Measurements from ENCODE around the gene RTKN. TPM values are rescaled to one million over a fixed set of nuclear protein-coding genes. Genes with fewer than 3 reads are reported as not detected.

The RTKN gene
- total RNA-seq, 1 donor from 2014 or later = 24.6 TPM

- no peaks in the 10 kb centered on the region for H3K9me3 ChIP-seq
- intact Hi-C loops (cut with DNase I) = no loop called here
- peak overlapping the region; percentile 79 to 88 for H3K4me3 ChIP-seq
- H3K4me1 ChIP-seq = peaks cover 43% of the 10 kb centered on the region
- H3K27ac ChIP-seq = peak overlapping the region; percentile 66
- no peaks in the 10 kb centered on the region for H3K27me3 ChIP-seq
- H3K36me3 ChIP-seq = peaks cover 0 to 12% of the 10 kb centered on the region in 2 donors
- TF ChIP-seq CTCF (IDR thresholded peaks at IDR 0.05) (no peak), POLR2AphosphoS5 (IDR thresholded peaks at IDR 0.05; ENCODE audit: insufficient read depth in 1 of 2, low read depth in 1 of 2) (no peak), POLR2A (IDR thresholded peaks at IDR 0.05) (no peak)
- no peak for DNase-seq (ENCODE audit: extremely low spot score in 2 of 2)
Observed at GRCh38 chr2:74458938-74459363, 17.2 kb upstream of the RTKN start.

DNA sequence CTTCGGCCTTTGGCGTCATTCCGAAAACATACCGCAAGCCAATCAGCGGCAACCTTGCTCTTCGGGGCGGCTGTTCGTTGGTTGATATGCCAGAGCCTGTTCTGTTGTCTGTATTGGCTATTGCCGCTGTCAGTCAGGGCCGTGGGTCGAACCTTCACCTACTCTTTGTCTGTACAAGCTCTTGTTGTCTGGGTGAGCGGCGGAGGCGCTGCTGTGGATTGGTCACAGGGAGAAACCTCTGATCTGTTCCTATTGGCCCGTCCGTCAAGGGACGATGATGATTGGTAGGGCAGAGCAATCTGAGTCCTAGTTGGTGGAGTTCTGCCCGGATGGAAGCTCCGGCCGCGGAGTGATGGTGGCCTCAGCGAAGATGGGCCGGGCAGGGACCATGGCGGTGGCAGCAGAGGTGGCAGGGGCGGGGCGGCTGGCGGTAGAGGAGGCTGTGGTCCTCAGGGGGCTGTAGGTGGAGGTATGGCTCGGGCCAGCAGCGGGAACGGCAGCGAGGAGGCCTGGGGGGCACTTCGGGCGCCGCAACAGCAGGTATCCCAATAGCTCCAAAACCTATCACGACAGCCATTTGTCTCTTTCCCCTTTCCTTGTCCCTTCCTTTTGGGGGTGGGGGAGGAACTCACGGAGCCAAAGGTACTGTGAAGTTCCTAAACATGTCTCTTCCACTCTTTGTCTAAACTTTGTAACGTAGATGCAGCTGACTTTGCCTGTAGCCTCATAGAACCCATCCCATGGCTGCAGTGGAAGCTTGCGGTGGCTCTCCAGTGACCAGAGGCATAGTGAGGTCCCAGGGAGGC, 16.6 kb upstream of the RTKN start, which contains the start of gene WBP1:
WBP1 (plus strand) TSS at position 307 of the 806 bp plus-strand sequence; CDS start at position 472, 165 bp downstream.
- Histone ChIP-seq H3K36me3 (peaks cover 0 to 12% of the 10 kb centered on the region in 2 donors), H3K27me3 (no peaks in the 10 kb centered on the region), H3K4me3 (peak within 1 kb of the TSS; percentile 79 to 88), H3K27ac (peak within 1 kb of the TSS; percentile 96), H3K9me3 (no peaks in the 10 kb centered on the region), H3K4me1 (peaks cover 37% of the 10 kb centered on the region)
- intact Hi-C loops (cut with DNase I) = no loop called here
- TF ChIP-seq CTCF (IDR thresholded peaks at IDR 0.05) (no peak), POLR2AphosphoS5 (IDR thresholded peaks at IDR 0.05; ENCODE audit: insufficient read depth in 1 of 2, low read depth in 1 of 2) (peak; percentile 77 to 90), POLR2A (IDR thresholded peaks at IDR 0.05) (peak in 1 of 2 donors; percentile 7)
- DNase-seq (ENCODE audit: extremely low spot score in 2 of 2) = peak; percentile 100

- peak in 1 of 2 donors; percentile 96 for TF ChIP-seq POLR2AphosphoS5 (IDR thresholded peaks at IDR 0.05; ENCODE audit: insufficient read depth in 1 of 2, low read depth in 1 of 2)
- no peak for TF ChIP-seq CTCF (IDR thresholded peaks at IDR 0.05)
- TF ChIP-seq POLR2A (IDR thresholded peaks at IDR 0.05) = peak in 1 of 2 donors; percentile 82
- peak overlapping the region; percentile 96 for H3K27ac ChIP-seq
- no peaks in the 10 kb centered on the region for H3K9me3 ChIP-seq
- DNase-seq (ENCODE audit: extremely low spot score in 2 of 2) = no peak
- intact Hi-C loops (cut with DNase I) = no loop called here
- H3K4me3 ChIP-seq = peak overlapping the region; percentile 79 to 88
- H3K27me3 ChIP-seq = no peaks in the 10 kb centered on the region
- peaks cover 0 to 7% of the 10 kb centered on the region in 2 donors for H3K36me3 ChIP-seq
- peaks cover 35% of the 10 kb centered on the region for H3K4me1 ChIP-seq
Observed at GRCh38 chr2:74457549-74458131, 15.9 kb upstream of the RTKN start.

GRCh38 chr2:74457129-74457548, 15.4 kb upstream of the RTKN start:
- H3K36me3 ChIP-seq = peaks cover 0 to 2% of the 10 kb centered on the region in 2 donors
- intact Hi-C loops (cut with DNase I) = no loop called here
- H3K9me3 ChIP-seq = no peaks in the 10 kb centered on the region
- H3K27ac ChIP-seq = peak overlapping the region; percentile 96
- H3K4me1 ChIP-seq = peaks cover 35% of the 10 kb centered on the region
- no peak for TF ChIP-seq POLR2A (IDR thresholded peaks at IDR 0.05)
- no peak for TF ChIP-seq POLR2AphosphoS5 (IDR thresholded peaks at IDR 0.05; ENCODE audit: insufficient read depth in 1 of 2, low read depth in 1 of 2)
- no peak for TF ChIP-seq CTCF (IDR thresholded peaks at IDR 0.05)
- no peaks in the 10 kb centered on the region for H3K27me3 ChIP-seq
- no peak for DNase-seq (ENCODE audit: extremely low spot score in 2 of 2)
- H3K4me3 ChIP-seq = peak overlapping the region; percentile 79 to 88

Measured in vagina (tissue), 2 donors.